IMR-90 (cell line): ENCODE data around the gene GABRB1. TPM values are rescaled to one million over a fixed set of nuclear protein-coding genes. Genes with fewer than 3 reads are reported as not detected.

Experiments used
- ATAC-seq: fragments of 200-7000 bp; cut with Tn5 transposase; 2 replicates; pipeline ENCODE4 v1.9.1; 2020; ENCODE audit warnings: low read depth, mild to moderate bottlenecking, moderate library complexity
- BruUV-seq: library from RNA; stranded (reverse); fragments of 400-500 nt; replicated peaks from 2 replicates; lab custom pipeline; 2021; lab: Mats Ljungman, UMichigan
- CTCF ChIA-PET: fragments of 300-600 bp; formaldehyde crosslinking; extraction: SDS; loops from one replicate; lab custom pipeline; 2021; ENCODE audit warnings: antibody characterized with exemption; lab: Yijun Ruan, JAX
- POLR2A ChIA-PET: fragments of 300-600 bp; sonication (Branson Sonifier 250); formaldehyde crosslinking; loops from one replicate; lab custom pipeline; 2022; ENCODE audit warnings: antibody characterized with exemption; ENCODE audit not compliant: unreplicated experiment; lab: Charles Lee
- DNase-seq: peaks from one replicate; pipeline ENCODE4 v3.0.0; 2013
- H2AFZ ChIP-seq: replicated peaks from 2 replicates; pipeline ENCODE3; 2013; ENCODE audit warnings: low read length, mild to moderate bottlenecking; ENCODE audit not compliant: poor library complexity
- H2AK5ac ChIP-seq: 2 replicates; pipeline ENCODE4 v1.6.1; 2013; ENCODE audit warnings: low read depth, low read length, inconsistent platforms
- H2AK9ac ChIP-seq: replicated peaks from 2 replicates; pipeline ENCODE3; 2013; ENCODE audit warnings: mild to moderate bottlenecking, low read depth, low read length, moderate library complexity; ENCODE audit not compliant: poor library complexity
- H2BK120ac ChIP-seq: 2 replicates; pipeline ENCODE4 v1.6.1; 2013; ENCODE audit warnings: low read depth, low read length, inconsistent platforms
- H2BK15ac ChIP-seq: 3 replicates; pipeline ENCODE4 v1.6.1; 2013; ENCODE audit warnings: low read depth, low read length, inconsistent platforms
- H2BK20ac ChIP-seq: 2 replicates; pipeline ENCODE4 v1.6.1; 2013; ENCODE audit warnings: low read depth, mild to moderate bottlenecking, inconsistent platforms, low read length, moderate library complexity
- H2BK5ac ChIP-seq: 2 replicates; pipeline ENCODE4 v1.6.1; 2013; ENCODE audit warnings: mild to moderate bottlenecking, low read depth, low read length, inconsistent platforms; ENCODE audit not compliant: poor library complexity, severe bottlenecking
- H3K14ac ChIP-seq: replicated peaks from 2 replicates; pipeline ENCODE4 v1.6.1; 2013; ENCODE audit warnings: low read depth, low read length, inconsistent platforms
- H3K18ac ChIP-seq: 2 replicates; pipeline ENCODE4 v1.6.1; 2013; ENCODE audit warnings: low read depth, low read length, control low read depth
- H3K23ac ChIP-seq: 2 replicates; pipeline ENCODE4 v1.6.1; 2013; ENCODE audit warnings: low read depth, low read length, inconsistent platforms
- H3K27ac ChIP-seq: 2 replicates; pipeline ENCODE4 v1.5.1; 2013; ENCODE audit warnings: mild to moderate bottlenecking, control low read depth, low read length; ENCODE audit not compliant: insufficient read depth
- H3K27me3 ChIP-seq: 2 replicates; pipeline ENCODE4 v1.6.1; 2013; ENCODE audit warnings: low read length; ENCODE audit not compliant: control insufficient read depth, insufficient read depth
- H3K36me3 ChIP-seq: 2 replicates; pipeline ENCODE4 v1.6.1; 2013; ENCODE audit warnings: low read length, mixed read lengths; ENCODE audit not compliant: control insufficient read depth, insufficient read depth
- H3K4ac ChIP-seq: 2 replicates; pipeline ENCODE4 v1.6.1; 2013; ENCODE audit warnings: low read depth, low read length, inconsistent platforms
- H3K4me1 ChIP-seq: 2 replicates; pipeline ENCODE4 v1.6.1; 2013; ENCODE audit warnings: low read length, mixed read lengths; ENCODE audit not compliant: control insufficient read depth, insufficient read depth
- H3K4me2 ChIP-seq: 2 replicates; pipeline ENCODE4 v1.6.1; 2013; ENCODE audit warnings: low read depth, mild to moderate bottlenecking, control low read depth, low read length, moderate library complexity
- H3K4me3 ChIP-seq: 2 replicates; pipeline ENCODE4 v1.5.1; 2013; ENCODE audit warnings: low read depth, mild to moderate bottlenecking, control low read depth, low read length, moderate library complexity; ENCODE audit not compliant: insufficient read depth
- H3K56ac ChIP-seq: 2 replicates; pipeline ENCODE4 v1.6.1; 2013; ENCODE audit warnings: low read length, inconsistent platforms; ENCODE audit not compliant: insufficient read depth; ENCODE audit errors: extremely low read depth
- H3K79me1 ChIP-seq, 2 experiments: 2 replicates each; pipeline ENCODE4 v1.6.1; 2013; ENCODE audit warnings: low read length in 2 of 2, inconsistent platforms in 1 of 2, low read depth in 1 of 2
- H3K9ac ChIP-seq: 2 replicates; pipeline ENCODE4 v1.6.1; 2013; ENCODE audit warnings: low read depth, low read length, control low read depth
- H3K9me1 ChIP-seq: 2 replicates; pipeline ENCODE4 v1.6.1; 2013; ENCODE audit warnings: low read length, inconsistent platforms; ENCODE audit not compliant: insufficient read depth
- H3K9me3 ChIP-seq: 2 replicates; pipeline ENCODE4 v1.6.1; 2013; ENCODE audit warnings: low read length; ENCODE audit not compliant: control insufficient read depth, insufficient read depth
- H4K20me1 ChIP-seq: 2 replicates; pipeline ENCODE4 v1.6.1; 2013; ENCODE audit warnings: low read length, inconsistent platforms; ENCODE audit not compliant: insufficient read depth
- H4K5ac ChIP-seq: 2 replicates; pipeline ENCODE4 v1.6.1; 2013; ENCODE audit warnings: mild to moderate bottlenecking, low read depth, low read length, control low read depth
- H4K8ac ChIP-seq, 2 experiments: 2 replicates each; pipeline ENCODE4 v1.6.1; 2013; ENCODE audit warnings: low read depth in 2 of 2, low read length in 2 of 2, control low read depth in 1 of 2, inconsistent platforms in 1 of 2
- H4K91ac ChIP-seq: 2 replicates; pipeline ENCODE4 v1.6.1; 2013; ENCODE audit warnings: low read depth, low read length, inconsistent platforms; ENCODE audit not compliant: insufficient read depth
- CEBPB ChIP-seq: IDR thresholded peaks from 2 replicates; pipeline ENCODE4 v1.6.1; 2012; ENCODE audit warnings: low read depth, low read length, improper control_type of control experiment
- CTCF ChIP-seq: conservative IDR thresholded peaks from 2 replicates; pipeline ENCODE4 v1.5.1; 2012; ENCODE audit warnings: mild to moderate bottlenecking, low read depth, low read length, improper control_type of control experiment
- ELK1 ChIP-seq: fragments of 150-350 bp; IDR thresholded peaks from 2 replicates; pipeline ENCODE4 v1.6.1; 2016; ENCODE audit warnings: low read depth, mild to moderate bottlenecking, low read length, moderate library complexity, borderline replicate concordance
- MXI1 ChIP-seq: IDR thresholded peaks from 2 replicates; pipeline ENCODE4 v1.6.1; 2012; ENCODE audit warnings: low read depth, mild to moderate bottlenecking, low read length, moderate library complexity, borderline replicate concordance
- NFE2L2 ChIP-seq: fragments of 150-350 bp; IDR thresholded peaks from 2 replicates; pipeline ENCODE4 v1.6.1; 2016; ENCODE audit warnings: low read depth, mild to moderate bottlenecking, low read length
- POLR2A ChIP-seq: IDR thresholded peaks from 2 replicates; pipeline ENCODE4 v1.6.1; 2012; ENCODE audit warnings: mild to moderate bottlenecking, low read depth, low read length
- RAD21 ChIP-seq: IDR thresholded peaks from 2 replicates; pipeline ENCODE4 v1.6.1; 2012; ENCODE audit warnings: low read length, improper control_type of control experiment
- RFX5 ChIP-seq: IDR thresholded peaks from 2 replicates; pipeline ENCODE4 v1.8.0; 2012; ENCODE audit warnings: low read depth, mild to moderate bottlenecking, low read length, moderate library complexity
- SMC3 ChIP-seq: fragments of 150-350 bp; IDR thresholded peaks from 2 replicates; pipeline ENCODE4 v1.6.1; 2016; ENCODE audit warnings: low read depth, mild to moderate bottlenecking, antibody characterized with exemption, low read length, moderate library complexity
- USF2 ChIP-seq: fragments of 150-350 bp; IDR thresholded peaks from 2 replicates; pipeline ENCODE4 v1.6.1; 2017; ENCODE audit warnings: mild to moderate bottlenecking, antibody characterized with exemption, low read length, low read depth
- dilution Hi-C: fragments of 300-500 bp; cut with HindIII; formaldehyde crosslinking; loops from one replicate; pipeline ENCODE4 v1.14.3; 2018; ENCODE audit warnings: low sequenced_read_pairs; ENCODE audit not compliant: unreplicated experiment
- in situ Hi-C: fragments of 300-500 bp; cut with MboI; formaldehyde crosslinking; loops from 3 replicates; pipeline ENCODE4 v1.14.3; 2019; ENCODE audit warnings: low sequenced_read_pairs, inconsistent platforms, mixed read lengths
- intact Hi-C: fragments of 100-400 bp; cut with micrococcal nuclease; formaldehyde crosslinking; loops from 2 replicates; pipeline ENCODE4 v1.10.0; 2022
- polyA plus RNA-seq, 3 experiments: library from polyadenylated mRNA; depleted of rRNA; stranded (reverse); fragments of >200 nt; gene quantifications; 2 replicates each; pipeline ENCODE4 v1.2.3, GENCODE V29; 2012; ENCODE audit warnings: low replicate concordance in 1 of 3
- total RNA-seq: library from RNA; depleted of rRNA; stranded (reverse); fragments of >200 nt; gene quantifications from 2 replicates; pipeline ENCODE4 v1.2.3, GENCODE V29; 2012

GABRB1 gene
- total and polyA plus RNA-seq, 2 of the 4 experiments (the other 2 are of a cell fraction), result 4.7 to 16.1 TPM

DNA sequence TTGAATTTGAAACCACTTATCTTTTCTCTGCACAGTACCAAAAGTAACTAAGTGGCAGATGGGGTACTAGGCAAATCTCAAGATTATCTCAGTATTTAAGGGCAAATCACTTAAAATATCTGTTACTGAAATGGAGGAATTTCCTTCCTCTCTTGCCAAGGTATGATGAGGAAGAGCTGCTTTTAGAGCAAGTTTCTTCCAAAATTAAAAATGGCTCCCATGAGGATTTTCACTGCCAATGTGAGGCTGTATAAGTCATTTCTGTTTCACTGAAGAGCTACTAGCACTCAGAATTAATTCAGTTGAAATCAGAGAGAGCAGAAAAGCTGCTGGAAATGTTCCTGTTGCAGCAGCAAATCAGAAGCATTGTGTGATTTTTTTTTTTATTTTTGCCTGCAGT is 43.4 kb downstream of the GABRB1 start:
- Histone ChIP-seq H3K4me2 (peak overlapping the region; percentile 17; the same call in 1 of the 2 replicates), H3K4ac (peak overlapping the region; percentile 80; the same call in 1 of the 2 replicates), H4K91ac (peak overlapping the region; percentile 36; the same call in 1 of the 2 replicates), H3K4me3 (no peak overlapping the region), H3K9ac (no peak overlapping the region), H4K20me1 (no peaks in the 10 kb centered on the region), H2BK120ac (peak overlapping the region; percentile 87), H2AFZ (no peak overlapping the region), H3K4me1 (peaks cover 10% of the 10 kb centered on the region; the same call in 1 of the 2 replicates), H3K36me3 (no peaks in the 10 kb centered on the region), H3K9me3 (no peaks in the 10 kb centered on the region), H3K27ac (no peak overlapping the region), H3K23ac (peak overlapping the region; percentile 13; the same call in 1 of the 2 replicates), H2BK20ac (peak overlapping the region; percentile 91), H2AK9ac (no peak overlapping the region), H2BK15ac (0 out of 3 replicates have a peak overlapping the region, but pooled peaks have one; percentile 53), H3K14ac (peak overlapping the region; percentile 40; the same call in 1 of the 2 replicates), H2AK5ac (no peak overlapping the region), H3K18ac (peak overlapping the region; percentile 23; the same call in 1 of the 2 replicates), H3K56ac (peak overlapping the region; percentile 40), H4K8ac (peak overlapping the region; percentile 18 to 49; a peak in 3 of 4 replicates), H4K5ac (no peak overlapping the region; the same call in 1 of the 2 replicates), H2BK5ac (peak overlapping the region; percentile 5), H3K27me3 (no peaks in the 10 kb centered on the region), H3K79me1 (peaks cover 0 to 19% of the 10 kb centered on the region in 2 experiments; a peak in 2 of 4 replicates), H3K9me1 (peaks cover 10% of the 10 kb centered on the region)
- dilution Hi-C loops, result no loop called here
- ChIA-PET POLR2A (no interaction called here), CTCF (interaction anchor here (0.5 to 1.6 kb wide), 4 partner anchors 9 to 47 kb away, joined by 3 to 11 read pairs (median 6); no protein-coding TSS in a partner anchor)
- ATAC-seq (no peak), DNase-seq (peak; percentile 14)
- BruUV-seq, result no TSS peak
- in situ Hi-C loops, result no loop called here
- TF ChIP-seq CEBPB, result no peak
- TF ChIP-seq RAD21, result no peak
- TF ChIP-seq USF2, result no peak
- no peak for TF ChIP-seq SMC3
- TF ChIP-seq MXI1, result no peak
- no peak for TF ChIP-seq POLR2A
- no peak for TF ChIP-seq ELK1
- TF ChIP-seq CTCF, result no peak
- TF ChIP-seq RFX5, result no peak
- TF ChIP-seq NFE2L2, result no peak
- intact Hi-C loops, result no loop called here
